Endothelial cell of umbilical vein (primary cell): Measurements from ENCODE around the gene THBS4. TPM values are rescaled to one million over a fixed set of nuclear protein-coding genes. Genes with fewer than 3 reads are reported as not detected.

Experiments
- BruUV-seq: library from RNA; stranded (reverse); fragments of 400-500 nt; replicated peaks from 2 replicates; lab custom pipeline; 2021; lab: Mats Ljungman, UMichigan
- CTCF ChIA-PET: fragments of 300-600, 350-600 bp; sonication (Branson Sonifier 250); formaldehyde crosslinking; loops from one replicate; lab custom pipeline; 2021; ENCODE audit warnings: antibody characterized with exemption, inconsistent platforms; lab: Charles Lee
- POLR2A ChIA-PET: fragments of 300-600, 350-600 bp; sonication (Branson Sonifier 250); formaldehyde crosslinking; loops from one replicate; lab custom pipeline; 2021; ENCODE audit warnings: antibody characterized with exemption, inconsistent platforms; lab: Charles Lee
- DNase-seq: peaks from one replicate; pipeline ENCODE4 v3.0.0-alpha.2; 2011; ENCODE audit warnings: low read depth, low spot score
- FAIRE-seq: peaks from 2 replicates; lab custom pipeline; 2011; peaks lifted over from hg19 to GRCh38; lab: Jason Lieb, UNC
- H2AFZ ChIP-seq: 2 replicates; pipeline ENCODE4 v1.6.0; 2012; ENCODE audit warnings: low read depth, low read length, control low read depth, inconsistent platforms
- H3K27ac ChIP-seq: 2 replicates; pipeline ENCODE4 v1.5.1; 2011; ENCODE audit warnings: low read depth, mild to moderate bottlenecking, control low read depth, low read length, moderate library complexity; ENCODE audit not compliant: insufficient read depth
- H3K27me3 ChIP-seq, 2 experiments: 2 replicates each; pipeline versions ENCODE4 v1.6.0 to v1.6.1; 2011; ENCODE audit warnings: low read length in 2 of 2, mixed read lengths in 1 of 2; ENCODE audit not compliant: control insufficient read depth in 2 of 2, insufficient read depth in 2 of 2
- H3K36me3 ChIP-seq, 2 experiments: 2 replicates in 1 of 2; 3 replicates in 1 of 2; pipeline ENCODE4 v1.5.1; 2011; ENCODE audit warnings: low read length in 2 of 2, mild to moderate bottlenecking in 1 of 2, moderate library complexity in 1 of 2; ENCODE audit not compliant: control insufficient read depth in 2 of 2, insufficient read depth in 2 of 2; ENCODE audit errors: extremely low read depth in 1 of 2
- H3K4me1 ChIP-seq: 3 replicates; pipeline ENCODE4 v1.5.1; 2011; ENCODE audit warnings: mild to moderate bottlenecking, low read length; ENCODE audit not compliant: control insufficient read depth, insufficient read depth; ENCODE audit errors: extremely low read depth
- H3K4me2 ChIP-seq: 2 replicates; pipeline ENCODE4 v1.6.1; 2011; ENCODE audit warnings: low read length, control low read depth, mixed read lengths; ENCODE audit not compliant: insufficient read depth
- H3K4me3 ChIP-seq, 3 experiments: fragments of 200-600 bp in 1 of 3; sonication (generic), shearing (Covaris generic) in 1 of 3; replicated peaks in 1 of 3; 2 replicates each; pipeline ENCODE4 v1.5.1; 2011 to 2016; ENCODE audit warnings: control low read depth in 3 of 3, low read length in 3 of 3, mild to moderate bottlenecking in 2 of 3, inconsistent platforms in 1 of 3, low read depth in 1 of 3, moderate library complexity in 1 of 3; ENCODE audit not compliant: insufficient read depth in 1 of 3
- H3K79me2 ChIP-seq: 2 replicates; pipeline ENCODE4 v1.6.0; 2012; ENCODE audit warnings: low read length, inconsistent platforms; ENCODE audit not compliant: control insufficient read depth, insufficient read depth
- H3K9ac ChIP-seq: replicated peaks from 2 replicates; pipeline ENCODE3; 2011; ENCODE audit warnings: low read length, control low read depth; ENCODE audit not compliant: insufficient read depth; ENCODE audit errors: extremely low read depth
- H3K9me1 ChIP-seq: replicated peaks from 3 replicates; pipeline ENCODE4 v1.6.0; 2011; ENCODE audit warnings: mild to moderate bottlenecking, low read length; ENCODE audit not compliant: control insufficient read depth, insufficient read depth; ENCODE audit errors: extremely low read depth
- H3K9me3 ChIP-seq: replicated peaks from 2 replicates; pipeline ENCODE4 v1.5.1; 2012; ENCODE audit warnings: low read length, inconsistent platforms; ENCODE audit not compliant: control insufficient read depth, insufficient read depth
- H4K20me1 ChIP-seq: replicated peaks from 2 replicates; pipeline ENCODE3; 2011; ENCODE audit warnings: mild to moderate bottlenecking, low read length; ENCODE audit not compliant: control insufficient read depth, insufficient read depth; ENCODE audit errors: extremely low read depth
- JUN ChIP-seq: IDR thresholded peaks from 2 replicates; pipeline ENCODE4 v1.6.1; 2011; ENCODE audit warnings: borderline replicate concordance, low read depth; ENCODE audit not compliant: insufficient read length, insufficient read depth
- MYC ChIP-seq: IDR thresholded peaks from one replicate; pipeline ENCODE4 v1.6.1; 2011; ENCODE audit warnings: mild to moderate bottlenecking, low read depth, low read length
- dilution Hi-C: fragments of 300-500 bp; cut with MboI; formaldehyde crosslinking; loops from one replicate; pipeline ENCODE4 v1.15.0; 2019; ENCODE audit warnings: low sequenced_read_pairs; ENCODE audit not compliant: extremely low pct_ligation_motif_present
- intact Hi-C: fragments of 100-400 bp; cut with micrococcal nuclease; formaldehyde crosslinking; loops from one replicate; pipeline ENCODE4 v1.10.0; 2022
- polyA plus RNA-seq, 4 experiments: library from polyadenylated mRNA; depleted of rRNA in 3 of 4; stranded (reverse) in 3 of 4; unstranded in 1 of 4; fragments of >200 nt; gene quantifications; 2 replicates each; pipeline versions ENCODE4 v1.2.1 to v1.2.3, GENCODE V29; 2011 to 2012; ENCODE audit warnings: missing spikeins in 1 of 4
- total RNA-seq: library from RNA; stranded (reverse); gene quantifications from 2 replicates; pipeline ENCODE4 v1.2.3, GENCODE V29; 2021
- TF ChIP-seq, protein P1 (sequence below), 2 donors: IDR thresholded peaks; 1 replicate in 1 of 2; 2 replicates in 1 of 2; pipeline ENCODE4 v1.5.1; 2011; ENCODE audit warnings: low read length in 2 of 2, mild to moderate bottlenecking in 2 of 2, moderate library complexity in 2 of 2, control low read depth in 1 of 2, inconsistent platforms in 1 of 2, low read depth in 1 of 2; ENCODE audit not compliant: insufficient read depth in 1 of 2; ENCODE audit errors: extremely low read depth in 1 of 2
- TF ChIP-seq, protein P2 (sequence below): IDR thresholded peaks from 2 replicates; pipeline ENCODE4 v1.6.1; 2011; ENCODE audit not compliant: insufficient read depth, insufficient read length

Gene THBS4
- total and polyA plus RNA-seq, 2 donors (not counting 3 experiments of a cell fraction or from before 2014, with no cell fraction given): not detected

GRCh38 chr5:80069918-80070318 lies 34.8 kb downstream of the THBS4 start:
- no peak for DNase-seq
- POLR2A ChIA-PET: no interaction called here
- no peak overlapping the region for H3K4me2 ChIP-seq
- no peaks in the 10 kb centered on the region for H3K36me3 ChIP-seq
- intact Hi-C loops (no loop called here), dilution Hi-C loops (no loop called here)
- H2AFZ ChIP-seq: no peak overlapping the region
- no peak overlapping the region for H3K9ac ChIP-seq
- H3K9me3 ChIP-seq: no peaks in the 10 kb centered on the region
- BruUV-seq: no TSS peak
- no peaks in the 10 kb centered on the region for H3K9me1 ChIP-seq
- CTCF ChIA-PET: interaction anchor here (4.0 kb wide), 1 partner anchor 13 kb away, joined by 16 read pairs; no protein-coding TSS in a partner anchor
- no peak for FAIRE-seq
- H3K27me3 ChIP-seq: no peaks in the 10 kb centered on the region
- H4K20me1 ChIP-seq: no peaks in the 10 kb centered on the region
- no peak overlapping the region for H3K4me3 ChIP-seq
- no peak for TF ChIP-seq MYC
- no peak for TF ChIP-seq JUN
- TF ChIP-seq, protein P1, sequence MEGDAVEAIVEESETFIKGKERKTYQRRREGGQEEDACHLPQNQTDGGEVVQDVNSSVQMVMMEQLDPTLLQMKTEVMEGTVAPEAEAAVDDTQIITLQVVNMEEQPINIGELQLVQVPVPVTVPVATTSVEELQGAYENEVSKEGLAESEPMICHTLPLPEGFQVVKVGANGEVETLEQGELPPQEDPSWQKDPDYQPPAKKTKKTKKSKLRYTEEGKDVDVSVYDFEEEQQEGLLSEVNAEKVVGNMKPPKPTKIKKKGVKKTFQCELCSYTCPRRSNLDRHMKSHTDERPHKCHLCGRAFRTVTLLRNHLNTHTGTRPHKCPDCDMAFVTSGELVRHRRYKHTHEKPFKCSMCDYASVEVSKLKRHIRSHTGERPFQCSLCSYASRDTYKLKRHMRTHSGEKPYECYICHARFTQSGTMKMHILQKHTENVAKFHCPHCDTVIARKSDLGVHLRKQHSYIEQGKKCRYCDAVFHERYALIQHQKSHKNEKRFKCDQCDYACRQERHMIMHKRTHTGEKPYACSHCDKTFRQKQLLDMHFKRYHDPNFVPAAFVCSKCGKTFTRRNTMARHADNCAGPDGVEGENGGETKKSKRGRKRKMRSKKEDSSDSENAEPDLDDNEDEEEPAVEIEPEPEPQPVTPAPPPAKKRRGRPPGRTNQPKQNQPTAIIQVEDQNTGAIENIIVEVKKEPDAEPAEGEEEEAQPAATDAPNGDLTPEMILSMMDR (IDR thresholded peaks at IDR 0.05; ENCODE audit: extremely low read depth in 1 of 2, insufficient read depth in 1 of 2, low read depth in 1 of 2, low read length in 2 of 2): no peak
- TF ChIP-seq, protein P2, sequence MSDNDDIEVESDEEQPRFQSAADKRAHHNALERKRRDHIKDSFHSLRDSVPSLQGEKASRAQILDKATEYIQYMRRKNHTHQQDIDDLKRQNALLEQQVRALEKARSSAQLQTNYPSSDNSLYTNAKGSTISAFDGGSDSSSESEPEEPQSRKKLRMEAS: no peak
- no peak overlapping the region for H3K27ac ChIP-seq
- no peaks in the 10 kb centered on the region for H3K79me2 ChIP-seq
- H3K4me1 ChIP-seq: no peaks in the 10 kb centered on the region
